ENCODE measurements around the gene RDH5.

- no peak for TF ChIP-seq CTCF (IDR thresholded peaks at IDR 0.05)
- no peak for TF ChIP-seq POLR2A (IDR thresholded peaks at IDR 0.05)
Observed at GRCh38 chr12:55724940-55725309, 4.7 kb downstream of the RDH5 start.

All from vagina (tissue), 2 donors.